Skeletal muscle tissue (tissue), 4 donors: Measurements from ENCODE around the gene BCL2L1. TPM values are rescaled to one million over a fixed set of nuclear protein-coding genes. Genes with fewer than 3 reads are reported as not detected.
"Not testable (repeated sequence)": the region's sequence is repeated elsewhere in the genome, so short reads cannot be mapped to it uniquely, and the experiment has no call there.

Experiments
- H3K27ac ChIP-seq: one replicate; pipeline ENCODE4 v1.7.0; 2013; ENCODE audit warnings: mild to moderate bottlenecking, low read depth, low read length, inconsistent platforms
- H3K27me3 ChIP-seq, 3 donors: one replicate each; pipeline ENCODE4 v1.7.0; 2013; ENCODE audit warnings: low read length in 3 of 3; ENCODE audit not compliant: control insufficient read depth in 3 of 3, insufficient read depth in 3 of 3
- H3K36me3 ChIP-seq, 3 donors: one replicate each; pipeline ENCODE4 v1.7.0; 2013; ENCODE audit warnings: low read length in 3 of 3; ENCODE audit not compliant: control insufficient read depth in 3 of 3, insufficient read depth in 3 of 3
- H3K4me1 ChIP-seq, 3 donors: one replicate each; pipeline ENCODE4 v1.7.0; 2013; ENCODE audit warnings: low read length in 3 of 3, mild to moderate bottlenecking in 3 of 3; ENCODE audit not compliant: control insufficient read depth in 3 of 3, insufficient read depth in 3 of 3
- H3K4me3 ChIP-seq, 3 donors: one replicate each; pipeline ENCODE4 v1.7.0; 2013; ENCODE audit warnings: low read length in 3 of 3
- H3K9ac ChIP-seq, 3 donors: one replicate each; pipeline ENCODE4 v1.7.0; 2013; ENCODE audit warnings: low read length in 3 of 3, mild to moderate bottlenecking in 3 of 3, moderate library complexity in 2 of 3, low read depth in 1 of 3
- H3K9me3 ChIP-seq, 3 donors: one replicate each; pipeline ENCODE4 v1.7.0; 2013; ENCODE audit warnings: low read length in 3 of 3; ENCODE audit not compliant: control insufficient read depth in 3 of 3
- total RNA-seq: library from RNA; depleted of rRNA; stranded (reverse); fragments of >200 nt; gene quantifications from one replicate; pipeline ENCODE4 v1.2.3, GENCODE V29; 2014
- donor health status: Osteomylitis.

The BCL2L1 gene
- total RNA-seq, 1 donor from 2014 or later: 44.9 TPM

GRCh38 chr20:31637660-31638059, 85.0 kb downstream of the BCL2L1 start, which contains the start of gene COX4I2:
Gene COX4I2, plus strand, starts transcription at chr20:31637912. Its CDS starts 1,106 bp downstream, at chr20:31639018.
- Histone ChIP-seq H3K9ac (peak within 1 kb of the TSS in 2 of 3 donors; percentile 38 to 57), H3K4me3 (peak within 1 kb of the TSS in 1 of 3 donors; percentile 22), H3K4me1 (no peaks in the 10 kb centered on the region), H3K27me3 (peaks cover 5 to 14% (median 13%) of the 10 kb centered on the region in 3 donors), H3K36me3 (no peaks in the 10 kb centered on the region), H3K9me3 (no peaks in the 10 kb centered on the region), H3K27ac (peak within 1 kb of the TSS; percentile 58)

- no peaks in the 10 kb centered on the region for H3K9me3 ChIP-seq
- no peak overlapping the region for H3K27ac ChIP-seq
- no peaks in the 10 kb centered on the region for H3K4me1 ChIP-seq
- H3K4me3 ChIP-seq: no peak overlapping the region
- no peak overlapping the region for H3K9ac ChIP-seq
- no peaks in the 10 kb centered on the region for H3K36me3 ChIP-seq
- peaks cover 0 to 9% (median 4%) of the 10 kb centered on the region in 3 donors for H3K27me3 ChIP-seq
Observed at GRCh38 chr20:31633339-31633914, 89.2 kb downstream of the BCL2L1 start.

- H3K27ac ChIP-seq: no peak overlapping the region
- no peak overlapping the region for H3K4me3 ChIP-seq
- H3K9me3 ChIP-seq: no peaks in the 10 kb centered on the region
- no peaks in the 10 kb centered on the region for H3K36me3 ChIP-seq
- no peak overlapping the region for H3K9ac ChIP-seq
- no peaks in the 10 kb centered on the region for H3K4me1 ChIP-seq
- peaks cover 0 to 4% (median 4%) of the 10 kb centered on the region in 3 donors for H3K27me3 ChIP-seq
Observed at GRCh38 chr20:31632548-31633338, 89.9 kb downstream of the BCL2L1 start.

- Histone ChIP-seq H3K9ac (no peak overlapping the region), H3K27me3 (no peaks in the 10 kb centered on the region), H3K9me3 (no peaks in the 10 kb centered on the region), H3K36me3 (no peaks in the 10 kb centered on the region), H3K4me1 (no peaks in the 10 kb centered on the region), H3K4me3 (no peak overlapping the region), H3K27ac (no peak overlapping the region)
Observed at GRCh38 chr20:31630187-31630790, 92.4 kb downstream of the BCL2L1 start.

- not testable (repeated sequence) for H3K36me3 ChIP-seq, H3K9me3 ChIP-seq, H3K27ac ChIP-seq, H3K4me3 ChIP-seq, H3K4me1 ChIP-seq, H3K27me3 ChIP-seq, H3K9ac ChIP-seq
Observed at GRCh38 chr20:31628057-31628456, 94.6 kb downstream of the BCL2L1 start.

GRCh38 chr20:31626534-31626933, 96.1 kb downstream of the BCL2L1 start:
- H3K27me3 ChIP-seq, H3K9ac ChIP-seq, H3K36me3 ChIP-seq, H3K4me1 ChIP-seq, H3K4me3 ChIP-seq, H3K27ac ChIP-seq, H3K9me3 ChIP-seq: not testable (repeated sequence)

- not testable (repeated sequence) for H3K9me3 ChIP-seq, H3K4me1 ChIP-seq, H3K9ac ChIP-seq, H3K4me3 ChIP-seq, H3K27me3 ChIP-seq, H3K36me3 ChIP-seq, H3K27ac ChIP-seq
Observed at GRCh38 chr20:31623123-31623505, 99.6 kb downstream of the BCL2L1 start.

- no peak overlapping the region for H3K4me3 ChIP-seq
- H3K27me3 ChIP-seq: no peaks in the 10 kb centered on the region
- H3K4me1 ChIP-seq: no peaks in the 10 kb centered on the region
- H3K9me3 ChIP-seq: no peaks in the 10 kb centered on the region
- no peak overlapping the region for H3K27ac ChIP-seq
- H3K36me3 ChIP-seq: no peaks in the 10 kb centered on the region
- H3K9ac ChIP-seq: no peak overlapping the region
Observed at GRCh38 chr20:31620246-31620645, 102.4 kb downstream of the BCL2L1 start.

- peaks cover 0 to 2% (median 0%) of the 10 kb centered on the region in 3 donors for H3K4me1 ChIP-seq
- H3K9me3 ChIP-seq: no peaks in the 10 kb centered on the region
- H3K9ac ChIP-seq: no peak overlapping the region
- no peak overlapping the region for H3K4me3 ChIP-seq
- no peak overlapping the region for H3K27ac ChIP-seq
- no peaks in the 10 kb centered on the region for H3K36me3 ChIP-seq
- H3K27me3 ChIP-seq: no peaks in the 10 kb centered on the region
Observed at GRCh38 chr20:31617432-31618104, 105.1 kb downstream of the BCL2L1 start.

- no peaks in the 10 kb centered on the region for H3K9me3 ChIP-seq
- no peak overlapping the region for H3K4me3 ChIP-seq
- no peaks in the 10 kb centered on the region for H3K27me3 ChIP-seq
- H3K27ac ChIP-seq: no peak overlapping the region
- H3K36me3 ChIP-seq: no peaks in the 10 kb centered on the region
- H3K4me1 ChIP-seq: peaks cover 0 to 11% (median 5%) of the 10 kb centered on the region in 3 donors
- no peak overlapping the region for H3K9ac ChIP-seq
Observed at GRCh38 chr20:31615416-31615815, 107.3 kb downstream of the BCL2L1 start.
